ENCODE results near the gene VPS26A. TPM values are rescaled to one million over a fixed set of nuclear protein-coding genes. Genes with fewer than 3 reads are reported as not detected.

VPS26A gene
- total RNA-seq, 1 donor, result 41.3 TPM

DNA sequence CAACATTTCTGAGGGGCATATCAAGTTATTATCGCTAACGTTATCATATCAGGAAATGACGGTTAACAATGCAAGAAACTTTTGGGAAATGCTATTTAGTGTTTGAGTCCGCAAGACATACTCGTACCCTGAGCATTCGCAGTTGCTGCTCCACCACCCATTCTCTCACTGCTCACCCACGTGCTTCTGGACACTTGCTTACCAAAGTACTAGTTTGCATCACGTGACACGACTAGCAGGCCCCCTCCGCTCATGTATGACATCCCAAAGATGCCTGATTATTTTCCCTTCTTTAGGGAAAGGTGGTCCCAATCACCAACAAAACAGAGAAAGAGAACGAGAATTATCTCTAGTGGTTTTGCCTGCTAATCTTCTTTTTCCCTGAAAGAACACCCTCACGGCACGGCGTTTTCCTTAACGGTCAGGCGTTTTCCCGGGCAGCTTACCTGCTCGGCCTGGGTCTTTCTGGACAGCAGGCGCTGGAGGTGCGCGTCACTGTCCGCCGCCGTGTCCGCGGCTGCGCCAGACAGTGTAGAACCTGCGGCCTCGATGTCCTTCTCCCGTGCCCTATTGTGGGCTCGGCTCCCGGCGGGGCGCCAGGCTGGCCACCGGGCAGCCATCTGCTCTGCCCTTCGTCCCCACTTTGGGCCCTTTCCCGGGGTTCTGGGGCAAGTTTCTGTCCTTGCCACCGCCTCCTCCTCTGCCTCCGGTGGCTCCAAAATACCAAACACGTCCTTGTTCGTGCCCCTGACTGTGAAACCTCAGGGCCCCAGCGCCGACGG is 56.0 kb downstream of the VPS26A start, which contains the start of gene SUPV3L1:
Gene SUPV3L1, plus strand, starts transcription at position 492 of the 782 bp plus-strand sequence. Its CDS starts 58 bp downstream, at position 550.
- peaks cover 50% of the 10 kb centered on the region for H3K79me2 ChIP-seq (ENCODE audit: insufficient read depth, low read length)
- peaks cover 19% of the 10 kb centered on the region for H3K4me1 ChIP-seq (ENCODE audit: insufficient read depth, low read length)
- H2AFZ ChIP-seq (ENCODE audit: low read length), result peak within 1 kb of the TSS; percentile 97
- peak within 1 kb of the TSS; percentile 100 for H3K4me3 ChIP-seq (ENCODE audit: insufficient read depth, low read length)
- DNase-seq (ENCODE audit: insufficient read length, low spot score, missing footprints), result peak; percentile 95
- H3K4me2 ChIP-seq (ENCODE audit: insufficient read depth, low read length), result peak within 1 kb of the TSS; percentile 99
- peaks cover under 1% of the 10 kb centered on the region for H4K20me1 ChIP-seq (ENCODE audit: insufficient read depth, low read length)
- H3K27ac ChIP-seq (ENCODE audit: low read depth, low read length), result peak within 1 kb of the TSS; percentile 100
- H3K9me3 ChIP-seq (ENCODE audit: low read depth, low read length), result no peaks in the 10 kb centered on the region
- H3K27me3 ChIP-seq (ENCODE audit: insufficient read depth, low read length), result no peaks in the 10 kb centered on the region
- H3K36me3 ChIP-seq (ENCODE audit: insufficient read depth, low read length), result no peaks in the 10 kb centered on the region
- no peak for TF ChIP-seq CTCF (IDR thresholded peaks at IDR 0.05; ENCODE audit: extremely low read depth, low read depth, low read length)

- Histone ChIP-seq H3K36me3 (ENCODE audit: insufficient read depth, low read length) (no peaks in the 10 kb centered on the region), H3K4me2 (ENCODE audit: insufficient read depth, low read length) (peak overlapping the region; percentile 99), H4K20me1 (ENCODE audit: insufficient read depth, low read length) (peaks cover 4% of the 10 kb centered on the region), H3K27me3 (ENCODE audit: insufficient read depth, low read length) (no peaks in the 10 kb centered on the region), H3K27ac (ENCODE audit: low read depth, low read length) (peak overlapping the region; percentile 100), H3K9me3 (ENCODE audit: low read depth, low read length) (no peaks in the 10 kb centered on the region), H2AFZ (ENCODE audit: low read length) (peak overlapping the region; percentile 97), H3K4me1 (ENCODE audit: insufficient read depth, low read length) (peaks cover 19% of the 10 kb centered on the region), H3K79me2 (ENCODE audit: insufficient read depth, low read length) (peaks cover 55% of the 10 kb centered on the region), H3K4me3 (ENCODE audit: insufficient read depth, low read length) (peak overlapping the region; percentile 100)
- no peak for DNase-seq (ENCODE audit: insufficient read length, low spot score, missing footprints)
- TF ChIP-seq CTCF (IDR thresholded peaks at IDR 0.05; ENCODE audit: extremely low read depth, low read depth, low read length), result no peak
Measured at GRCh38 chr10:69180525-69181204, 56.7 kb downstream of the VPS26A start.

DNA sequence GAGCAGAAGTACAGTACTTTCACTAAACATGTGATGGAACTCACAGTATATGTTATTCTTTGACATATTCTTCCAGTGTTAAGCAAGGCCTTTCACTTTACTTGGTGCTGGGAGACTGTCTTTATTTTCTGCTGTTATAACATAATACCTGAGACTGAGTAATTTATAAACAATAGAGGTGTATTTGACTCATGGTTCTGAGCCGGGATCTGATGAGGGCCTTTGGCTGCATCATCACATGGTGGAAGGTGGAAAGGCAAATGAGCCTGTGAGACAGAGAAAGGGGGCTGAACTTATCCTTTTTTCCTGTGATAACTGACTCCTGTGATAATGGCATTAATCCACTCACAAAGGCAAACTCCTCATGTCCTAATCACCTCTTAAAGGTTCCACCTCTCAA is 57.5 kb downstream of the VPS26A start:
- no peak for DNase-seq (ENCODE audit: insufficient read length, low spot score, missing footprints)
- peaks cover 59% of the 10 kb centered on the region for H3K79me2 ChIP-seq (ENCODE audit: insufficient read depth, low read length)

More for the DNA sequence above, 57.5 kb downstream of the VPS26A start:
- no peak for TF ChIP-seq CTCF (IDR thresholded peaks at IDR 0.05; ENCODE audit: extremely low read depth, low read depth, low read length)
- Histone ChIP-seq H2AFZ (ENCODE audit: low read length) (peak overlapping the region; percentile 97), H3K36me3 (ENCODE audit: insufficient read depth, low read length) (peaks cover 4% of the 10 kb centered on the region), H4K20me1 (ENCODE audit: insufficient read depth, low read length) (peaks cover 4% of the 10 kb centered on the region), H3K4me2 (ENCODE audit: insufficient read depth, low read length) (peak overlapping the region; percentile 99), H3K27ac (ENCODE audit: low read depth, low read length) (peak overlapping the region; percentile 100), H3K4me3 (ENCODE audit: insufficient read depth, low read length) (peak overlapping the region; percentile 100), H3K9me3 (ENCODE audit: low read depth, low read length) (no peaks in the 10 kb centered on the region), H3K27me3 (ENCODE audit: insufficient read depth, low read length) (no peaks in the 10 kb centered on the region), H3K4me1 (ENCODE audit: insufficient read depth, low read length) (peaks cover 19% of the 10 kb centered on the region)
